Progenitor cell of endocrine pancreas (in vitro differentiated cells): ENCODE measurements around the gene FDX1. TPM values are rescaled to one million over a fixed set of nuclear protein-coding genes. Genes with fewer than 3 reads are reported as not detected.

Experiments used
- DNase-seq: peaks from one replicate; pipeline ENCODE4 v3.0.0; 2021; ENCODE audit warnings: low spot score; ENCODE audit not compliant: unreplicated experiment
- H3K27ac Mint-ChIP-seq: 2 replicates; pipeline ENCODE4 v1.8.0; 2021; ENCODE audit warnings: mild to moderate bottlenecking, moderate library complexity, mixed read lengths
- H3K27me3 Mint-ChIP-seq: 2 replicates; pipeline ENCODE4 v1.8.0; 2021; ENCODE audit warnings: mixed read lengths
- H3K36me3 Mint-ChIP-seq: 2 replicates; pipeline ENCODE4 v1.8.0; 2022; ENCODE audit warnings: mixed read lengths; ENCODE audit not compliant: insufficient read depth
- H3K4me1 Mint-ChIP-seq: 2 replicates; pipeline ENCODE4 v1.8.0; 2021; ENCODE audit warnings: low read depth, mixed read lengths
- H3K4me3 Mint-ChIP-seq: 2 replicates; pipeline ENCODE4 v1.8.0; 2021; ENCODE audit warnings: low read depth, mild to moderate bottlenecking, moderate library complexity, mixed read lengths
- H3K9me3 Mint-ChIP-seq: 2 replicates; pipeline ENCODE4 v1.8.0; 2021; ENCODE audit warnings: low read depth, mixed read lengths
- total RNA-seq: library from RNA; stranded (reverse); gene quantifications from 2 replicates; pipeline ENCODE4 v1.2.1, GENCODE V29; 2021
- TF ChIP-seq, protein P1 (sequence below): fragments of 200-600 bp; sonication (generic); IDR thresholded peaks from one replicate; pipeline ENCODE4 v1.5.0; 2021; ENCODE audit warnings: antibody characterized with exemption, mild to moderate bottlenecking; ENCODE audit not compliant: unreplicated experiment

The FDX1 gene
- total RNA-seq, 1 donor from 2014 or later, result 13.6 TPM

DNA sequence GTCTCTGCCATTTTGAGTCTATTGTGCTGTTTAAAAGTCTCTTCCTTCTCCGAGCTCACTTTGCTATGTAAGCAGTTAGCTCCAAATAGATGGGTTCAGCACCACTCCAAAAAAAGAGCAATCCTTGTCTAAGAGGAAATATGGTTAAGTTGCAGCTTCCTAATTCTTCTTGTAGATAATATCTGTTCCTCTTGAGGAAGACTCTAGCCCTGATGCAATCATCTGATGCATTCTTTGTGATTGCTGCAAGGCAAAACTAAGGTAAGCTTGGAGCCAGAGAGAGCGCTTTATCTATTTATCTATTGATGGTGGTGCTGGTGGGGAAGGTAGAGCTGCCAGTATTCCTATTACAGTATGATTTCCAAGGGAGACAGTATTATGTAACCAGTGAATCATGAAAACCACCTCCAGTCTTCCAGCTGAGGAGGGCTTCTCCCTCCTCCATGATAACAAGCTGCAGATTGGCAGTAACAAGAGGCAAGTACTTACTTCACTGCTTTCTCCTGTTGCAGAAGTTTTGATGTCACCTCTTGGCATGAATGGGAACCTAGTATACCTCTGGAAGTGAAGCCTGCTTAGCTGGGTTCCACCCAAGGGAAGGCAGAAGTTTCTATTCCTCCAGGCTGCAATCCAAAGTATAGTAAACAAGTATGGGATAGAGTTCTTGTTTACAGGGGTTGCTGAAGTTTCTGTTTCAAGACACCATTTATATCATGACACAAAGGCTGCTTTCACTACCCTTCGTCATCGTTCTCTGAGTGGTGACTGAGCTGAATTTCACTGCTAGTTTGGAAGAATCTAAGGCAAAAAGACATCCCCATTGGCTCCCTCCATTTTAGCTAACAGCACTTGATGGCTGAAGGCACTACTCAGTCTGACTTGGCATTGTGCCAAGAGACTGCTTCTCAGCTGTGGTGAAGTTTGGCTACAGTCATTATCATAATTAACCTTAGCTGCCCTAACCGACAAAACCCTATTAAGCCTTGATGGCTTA, 49.7 kb downstream of the FDX1 start:
- Mint-ChIP-seq H3K27ac (no peak overlapping the region), H3K36me3 (no peaks in the 10 kb centered on the region), H3K4me1 (no peaks in the 10 kb centered on the region), H3K4me3 (no peak overlapping the region), H3K9me3 (peaks cover 5% of the 10 kb centered on the region), H3K27me3 (peaks cover 6% of the 10 kb centered on the region)
- DNase-seq, result no peak
- TF ChIP-seq, protein P1, sequence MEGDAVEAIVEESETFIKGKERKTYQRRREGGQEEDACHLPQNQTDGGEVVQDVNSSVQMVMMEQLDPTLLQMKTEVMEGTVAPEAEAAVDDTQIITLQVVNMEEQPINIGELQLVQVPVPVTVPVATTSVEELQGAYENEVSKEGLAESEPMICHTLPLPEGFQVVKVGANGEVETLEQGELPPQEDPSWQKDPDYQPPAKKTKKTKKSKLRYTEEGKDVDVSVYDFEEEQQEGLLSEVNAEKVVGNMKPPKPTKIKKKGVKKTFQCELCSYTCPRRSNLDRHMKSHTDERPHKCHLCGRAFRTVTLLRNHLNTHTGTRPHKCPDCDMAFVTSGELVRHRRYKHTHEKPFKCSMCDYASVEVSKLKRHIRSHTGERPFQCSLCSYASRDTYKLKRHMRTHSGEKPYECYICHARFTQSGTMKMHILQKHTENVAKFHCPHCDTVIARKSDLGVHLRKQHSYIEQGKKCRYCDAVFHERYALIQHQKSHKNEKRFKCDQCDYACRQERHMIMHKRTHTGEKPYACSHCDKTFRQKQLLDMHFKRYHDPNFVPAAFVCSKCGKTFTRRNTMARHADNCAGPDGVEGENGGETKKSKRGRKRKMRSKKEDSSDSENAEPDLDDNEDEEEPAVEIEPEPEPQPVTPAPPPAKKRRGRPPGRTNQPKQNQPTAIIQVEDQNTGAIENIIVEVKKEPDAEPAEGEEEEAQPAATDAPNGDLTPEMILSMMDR, result no peak

GRCh38 chr11:110481523-110481922, 51.8 kb downstream of the FDX1 start:
- no peak for DNase-seq
- no peaks in the 10 kb centered on the region for H3K4me1 Mint-ChIP-seq
- no peaks in the 10 kb centered on the region for H3K36me3 Mint-ChIP-seq
- H3K27me3 Mint-ChIP-seq, result peaks cover 6% of the 10 kb centered on the region
- H3K27ac Mint-ChIP-seq, result no peak overlapping the region
- no peak overlapping the region for H3K4me3 Mint-ChIP-seq
- peaks cover 5% of the 10 kb centered on the region for H3K9me3 Mint-ChIP-seq
- TF ChIP-seq, protein P1, result no peak

DNA sequence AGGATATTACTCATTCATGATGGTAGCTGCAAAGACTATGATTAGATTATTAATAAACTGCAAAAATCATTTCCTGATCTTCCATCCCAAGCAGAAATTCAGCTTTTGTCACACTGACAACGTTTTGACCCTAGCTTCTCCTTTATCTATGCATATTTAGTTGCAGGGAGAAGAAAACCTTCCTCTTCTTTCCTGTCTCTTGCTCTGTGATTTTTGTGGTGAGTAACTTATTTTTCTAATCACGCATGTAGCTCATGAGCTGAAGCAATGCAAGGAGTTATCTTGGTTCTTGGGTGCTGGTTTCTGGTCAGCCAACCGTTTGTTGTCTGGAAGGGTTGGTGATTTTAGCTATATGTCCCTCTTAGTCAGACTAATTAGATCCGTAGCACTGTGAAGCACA, 56.4 kb downstream of the FDX1 start:
- TF ChIP-seq, protein P1, result no peak
- Mint-ChIP-seq H3K9me3 (peaks cover 5% of the 10 kb centered on the region), H3K27me3 (no peaks in the 10 kb centered on the region), H3K4me1 (no peaks in the 10 kb centered on the region), H3K27ac (no peak overlapping the region), H3K36me3 (no peaks in the 10 kb centered on the region), H3K4me3 (no peak overlapping the region)
- no peak for DNase-seq

- TF ChIP-seq, protein P1, result no peak
Observed at GRCh38 chr11:110488446-110488845, 58.7 kb downstream of the FDX1 start.

DNA sequence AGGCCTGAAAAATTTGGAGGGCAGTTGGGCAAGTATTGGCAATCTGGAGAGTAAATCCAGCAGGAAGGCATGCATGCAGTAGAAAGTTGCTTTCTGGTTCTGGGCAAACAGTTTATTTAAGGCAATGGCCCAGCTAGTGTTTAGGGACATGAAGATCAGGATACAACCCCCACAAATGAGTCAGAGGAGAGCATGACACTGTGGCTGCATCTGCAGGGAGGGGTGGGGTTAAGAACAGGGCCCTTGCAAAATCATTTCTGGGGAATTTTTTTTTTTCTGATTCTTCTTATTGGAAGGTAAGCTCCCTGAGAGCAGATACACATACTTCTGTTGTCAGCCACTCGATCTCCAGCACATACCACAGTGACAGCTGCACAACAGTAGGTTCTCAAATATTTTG, 61.1 kb downstream of the FDX1 start:
- H3K4me3 Mint-ChIP-seq, result no peak overlapping the region
- no peaks in the 10 kb centered on the region for H3K27me3 Mint-ChIP-seq
- TF ChIP-seq, protein P1, result no peak
- H3K9me3 Mint-ChIP-seq, result peaks cover 4% of the 10 kb centered on the region
- no peak for DNase-seq
- H3K36me3 Mint-ChIP-seq, result peaks cover 1% of the 10 kb centered on the region
- H3K27ac Mint-ChIP-seq, result no peak overlapping the region
- H3K4me1 Mint-ChIP-seq, result no peaks in the 10 kb centered on the region

More at GRCh38 chr11:110488446-110488845, 58.7 kb downstream of the FDX1 start:
- peaks cover 3% of the 10 kb centered on the region for H3K9me3 Mint-ChIP-seq
- H3K4me3 Mint-ChIP-seq, result no peak overlapping the region
- DNase-seq, result no peak
- no peak overlapping the region for H3K27ac Mint-ChIP-seq
- H3K27me3 Mint-ChIP-seq, result no peaks in the 10 kb centered on the region
- H3K4me1 Mint-ChIP-seq, result no peaks in the 10 kb centered on the region
- H3K36me3 Mint-ChIP-seq, result peaks cover 1% of the 10 kb centered on the region
